Spleen (tissue), 7 donors: ENCODE data around the gene STX18.

Source experiments
- POLR2A ChIP-seq, 3 donors: fragments of 450-650 bp; IDR thresholded peaks; one replicate each; pipeline ENCODE4 v1.5.1; 2017; ENCODE audit warnings: antibody characterized with exemption in 3 of 3, mild to moderate bottlenecking in 1 of 3
- POLR2AphosphoS5 ChIP-seq, 3 donors: sonication (generic); formaldehyde crosslinking; IDR thresholded peaks; one replicate each; pipeline ENCODE4 v1.5.1; 2017; ENCODE audit warnings: antibody characterized with exemption in 3 of 3
- TF ChIP-seq, protein P1 (sequence below), 11 experiments: fragments of 200-600 bp in 7 of 11; fragments of 450-650 bp in 4 of 11; sonication (generic) in 4 of 11; IDR thresholded peaks in 8 of 11; conservative IDR thresholded peaks in 3 of 11; 1 replicate in 7 of 11; 2 replicates in 4 of 11; pipeline versions ENCODE4 v1.4.0 to v1.8.0; 2016 to 2021; ENCODE audit warnings: antibody characterized with exemption in 11 of 11, inconsistent platforms in 4 of 11, mild to moderate bottlenecking in 1 of 11
- donor health status: DM: no; HTN: no; CAD: no; lungs with moderate emphysema.
- donor health status: DM: no; HTN: no; CAD: no.
- donor health status: DM: no; HTN: no; CAD: no.

DNA sequence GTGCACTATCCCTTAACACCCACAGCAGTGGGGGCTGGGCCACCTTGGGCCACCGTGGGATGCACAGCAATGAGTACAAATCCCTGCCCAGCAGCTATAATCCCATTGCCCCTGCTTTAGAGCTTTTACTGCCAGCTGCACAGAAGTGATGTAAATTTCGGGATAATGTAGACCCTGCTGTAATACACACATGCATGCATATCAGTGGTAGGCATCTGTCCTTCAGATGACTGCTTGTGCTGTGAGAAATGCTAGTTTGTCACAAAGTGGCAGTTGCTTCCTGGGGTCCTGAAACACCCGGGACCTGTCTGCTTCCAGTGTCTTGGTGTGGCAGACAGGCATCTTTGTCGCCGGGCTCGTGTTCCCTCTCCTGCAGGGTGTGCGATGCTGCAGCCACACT lies 140.8 kb downstream of the STX18 start:
- TF ChIP-seq, protein P1, sequence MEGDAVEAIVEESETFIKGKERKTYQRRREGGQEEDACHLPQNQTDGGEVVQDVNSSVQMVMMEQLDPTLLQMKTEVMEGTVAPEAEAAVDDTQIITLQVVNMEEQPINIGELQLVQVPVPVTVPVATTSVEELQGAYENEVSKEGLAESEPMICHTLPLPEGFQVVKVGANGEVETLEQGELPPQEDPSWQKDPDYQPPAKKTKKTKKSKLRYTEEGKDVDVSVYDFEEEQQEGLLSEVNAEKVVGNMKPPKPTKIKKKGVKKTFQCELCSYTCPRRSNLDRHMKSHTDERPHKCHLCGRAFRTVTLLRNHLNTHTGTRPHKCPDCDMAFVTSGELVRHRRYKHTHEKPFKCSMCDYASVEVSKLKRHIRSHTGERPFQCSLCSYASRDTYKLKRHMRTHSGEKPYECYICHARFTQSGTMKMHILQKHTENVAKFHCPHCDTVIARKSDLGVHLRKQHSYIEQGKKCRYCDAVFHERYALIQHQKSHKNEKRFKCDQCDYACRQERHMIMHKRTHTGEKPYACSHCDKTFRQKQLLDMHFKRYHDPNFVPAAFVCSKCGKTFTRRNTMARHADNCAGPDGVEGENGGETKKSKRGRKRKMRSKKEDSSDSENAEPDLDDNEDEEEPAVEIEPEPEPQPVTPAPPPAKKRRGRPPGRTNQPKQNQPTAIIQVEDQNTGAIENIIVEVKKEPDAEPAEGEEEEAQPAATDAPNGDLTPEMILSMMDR (IDR thresholded peaks at IDR 0.05 in 8 of 11, conservative IDR thresholded peaks at IDR 0.05 in 3 of 11) = no peak
- no peak for TF ChIP-seq POLR2AphosphoS5 (IDR thresholded peaks at IDR 0.05)
- TF ChIP-seq POLR2A (IDR thresholded peaks at IDR 0.05) = no peak
